Measurements from ENCODE around the gene MACROD1. TPM values are rescaled to one million over a fixed set of nuclear protein-coding genes. Genes with fewer than 3 reads are reported as not detected.

Gene MACROD1
- total and polyA plus RNA-seq, 2 donors (not counting 1 experiment from before 2014, with no cell fraction given) = 2.7 to 8.6 TPM

GRCh38 chr11:63952570-63952969, 213.3 kb downstream of the MACROD1 start:
- peaks cover 0 to 46% of the 10 kb centered on the region in 2 experiments for H3K36me3 ChIP-seq (replicated peaks in 1 of 2; ENCODE audit: control extremely low read depth in 1 of 2, control insufficient read depth in 1 of 2, extremely low read depth in 1 of 2, insufficient read depth in 2 of 2, low read length in 1 of 2)
- H3K9me3 ChIP-seq (ENCODE audit: control extremely low read depth in 1 of 3, control insufficient read depth in 2 of 3, insufficient read depth in 1 of 3, low read length in 2 of 3) = no peaks in the 10 kb centered on the region
- ATAC-seq (ENCODE audit: low read depth) = no peak
- POLR2A ChIA-PET = no interaction called here
- TF ChIP-seq CTCF (IDR thresholded peaks at IDR 0.05) (no peak), EZH2 (IDR thresholded peaks at IDR 0.05; ENCODE audit: borderline replicate concordance, insufficient read depth, low read depth, low read length, poor library complexity, severe bottlenecking) (no peak)
- intact Hi-C loops (cut with micrococcal nuclease) = no loop called here
- H3K4me2 ChIP-seq (replicated peaks; ENCODE audit: low read depth, low read length, poor library complexity, severe bottlenecking) = no peak overlapping the region
- no peaks in the 10 kb centered on the region for H4K20me1 ChIP-seq (ENCODE audit: control insufficient read depth, insufficient read depth, low read length, poor library complexity, severe bottlenecking)
- H3K4me3 Mint-ChIP-seq = no peak overlapping the region
- H2AFZ ChIP-seq (ENCODE audit: insufficient read depth, low read depth, low read length, poor library complexity, severe bottlenecking) = no peak overlapping the region
- H3K27me3 Mint-ChIP-seq = no peaks in the 10 kb centered on the region
- no peak overlapping the region for H3K27ac Mint-ChIP-seq
- WGBS (ENCODE audit: insufficient coverage) = 100% methylated on average over 3 of the region's 4 CpGs
- H3K27ac ChIP-seq (ENCODE audit: low read length in 2 of 2) = no peak overlapping the region
- no peaks in the 10 kb centered on the region for H3K9me3 Mint-ChIP-seq (ENCODE audit: insufficient read depth)
- H3K4me1 ChIP-seq (ENCODE audit: control insufficient read depth in 2 of 2, insufficient read depth in 2 of 2, low read length in 2 of 2) = peaks cover 0 to 10% of the 10 kb centered on the region in 2 donors
- no peaks in the 10 kb centered on the region for H3K27me3 ChIP-seq (replicated peaks in 1 of 4; ENCODE audit: control extremely low read depth in 1 of 4, control insufficient read depth in 3 of 4, insufficient read depth in 4 of 4, low read length in 3 of 4)
- H3K4me1 Mint-ChIP-seq = peaks cover 14% of the 10 kb centered on the region
- CTCF ChIA-PET = interaction anchor here (0.9 to 1.7 kb wide), 2 partner anchors 8 to 10 kb away, joined by 3 to 5 read pairs; no protein-coding TSS in a partner anchor
- peaks cover 7% of the 10 kb centered on the region for H3K79me2 ChIP-seq (ENCODE audit: control insufficient read depth, insufficient read depth, low read length)
- H3K9ac ChIP-seq (ENCODE audit: low read length) = no peak overlapping the region
- no peak overlapping the region for H3K4me3 ChIP-seq (ENCODE audit: control extremely low read depth in 1 of 5, extremely low read depth in 1 of 5, insufficient read depth in 1 of 5, low read depth in 2 of 5, low read length in 4 of 5)
- no peak for DNase-seq

- Histone ChIP-seq H3K9ac (ENCODE audit: low read length) (no peak overlapping the region), H4K20me1 (ENCODE audit: control insufficient read depth, insufficient read depth, low read length, poor library complexity, severe bottlenecking) (no peaks in the 10 kb centered on the region), H3K79me2 (ENCODE audit: control insufficient read depth, insufficient read depth, low read length) (peaks cover 7% of the 10 kb centered on the region), H3K9me3 (ENCODE audit: control extremely low read depth in 1 of 3, control insufficient read depth in 2 of 3, insufficient read depth in 1 of 3, low read length in 2 of 3) (no peaks in the 10 kb centered on the region), H3K4me3 (ENCODE audit: control extremely low read depth in 1 of 5, extremely low read depth in 1 of 5, insufficient read depth in 1 of 5, low read depth in 2 of 5, low read length in 4 of 5) (no peak overlapping the region), H3K27ac (ENCODE audit: low read length in 2 of 2) (peak overlapping the region; percentile 4 to 33), H3K4me1 (ENCODE audit: control insufficient read depth in 2 of 2, insufficient read depth in 2 of 2, low read length in 2 of 2) (peaks cover 0 to 10% of the 10 kb centered on the region in 2 donors), H3K4me2 (replicated peaks; ENCODE audit: low read depth, low read length, poor library complexity, severe bottlenecking) (no peak overlapping the region), H2AFZ (ENCODE audit: insufficient read depth, low read depth, low read length, poor library complexity, severe bottlenecking) (no peak overlapping the region), H3K27me3 (replicated peaks in 1 of 4; ENCODE audit: control extremely low read depth in 1 of 4, control insufficient read depth in 3 of 4, insufficient read depth in 4 of 4, low read length in 3 of 4) (no peaks in the 10 kb centered on the region), H3K36me3 (replicated peaks in 1 of 2; ENCODE audit: control extremely low read depth in 1 of 2, control insufficient read depth in 1 of 2, extremely low read depth in 1 of 2, insufficient read depth in 2 of 2, low read length in 1 of 2) (peaks cover 0 to 46% of the 10 kb centered on the region in 2 experiments)
- 46% methylated on average over 19 of the region's 20 CpGs for WGBS (ENCODE audit: insufficient coverage)
- ChIA-PET POLR2A (interaction anchor here (0.7 kb wide), 1 partner anchor 10 kb away, joined by 3 read pairs; no protein-coding TSS in a partner anchor), CTCF (interaction anchor here (0.9 to 11.7 kb wide), 3 partner anchors 8 to 115 kb away, joined by 3 to 254 read pairs (median 5); partner anchors contain the start of gene MARK2)
- Mint-ChIP-seq H3K4me1 (peaks cover 14% of the 10 kb centered on the region), H3K27me3 (no peaks in the 10 kb centered on the region), H3K4me3 (peak overlapping the region; percentile 16), H3K27ac (peak overlapping the region; percentile 27), H3K9me3 (ENCODE audit: insufficient read depth) (no peaks in the 10 kb centered on the region)
- intact Hi-C loops (cut with micrococcal nuclease) = no loop called here
- TF ChIP-seq EZH2 (IDR thresholded peaks at IDR 0.05; ENCODE audit: borderline replicate concordance, insufficient read depth, low read depth, low read length, poor library complexity, severe bottlenecking) (no peak), CTCF (IDR thresholded peaks at IDR 0.05) (no peak)
- ATAC-seq (ENCODE audit: low read depth) (no peak), DNase-seq (no peak)
Observed at GRCh38 chr11:63951779-63952536, 214.0 kb downstream of the MACROD1 start.

All from B cell (primary cell).